ENCODE results near the gene AZU1.

The AZU1 gene

DNA sequence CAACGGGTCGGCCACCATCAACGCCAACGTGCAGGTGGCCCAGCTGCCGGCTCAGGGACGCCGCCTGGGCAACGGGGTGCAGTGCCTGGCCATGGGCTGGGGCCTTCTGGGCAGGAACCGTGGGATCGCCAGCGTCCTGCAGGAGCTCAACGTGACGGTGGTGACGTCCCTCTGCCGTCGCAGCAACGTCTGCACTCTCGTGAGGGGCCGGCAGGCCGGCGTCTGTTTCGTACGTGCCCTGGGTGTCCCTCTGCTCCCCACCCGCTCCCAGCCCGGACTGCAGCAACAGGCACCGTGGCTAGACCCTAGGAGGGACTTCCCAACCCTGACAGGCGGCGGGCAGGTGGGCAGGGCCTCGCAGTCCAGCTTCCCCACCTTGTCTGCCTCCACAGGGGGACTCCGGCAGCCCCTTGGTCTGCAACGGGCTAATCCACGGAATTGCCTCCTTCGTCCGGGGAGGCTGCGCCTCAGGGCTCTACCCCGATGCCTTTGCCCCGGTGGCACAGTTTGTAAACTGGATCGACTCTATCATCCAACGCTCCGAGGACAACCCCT lies 28.0 kb downstream of the AZU1 start:
- no peak for TF ChIP-seq EZH2phosphoT487 (conservative IDR thresholded peaks at IDR 0.05; ENCODE audit: low read length)
- TF ChIP-seq CTCF (IDR thresholded peaks at IDR 0.05; ENCODE audit: insufficient read depth, low read length, poor library complexity, severe bottlenecking) = no peak
- no peaks in the 10 kb centered on the region for H3K27me3 ChIP-seq (ENCODE audit: low read length)
- H2AFZ ChIP-seq (ENCODE audit: low read depth, low read length, severe bottlenecking) = no peak overlapping the region

DNA sequence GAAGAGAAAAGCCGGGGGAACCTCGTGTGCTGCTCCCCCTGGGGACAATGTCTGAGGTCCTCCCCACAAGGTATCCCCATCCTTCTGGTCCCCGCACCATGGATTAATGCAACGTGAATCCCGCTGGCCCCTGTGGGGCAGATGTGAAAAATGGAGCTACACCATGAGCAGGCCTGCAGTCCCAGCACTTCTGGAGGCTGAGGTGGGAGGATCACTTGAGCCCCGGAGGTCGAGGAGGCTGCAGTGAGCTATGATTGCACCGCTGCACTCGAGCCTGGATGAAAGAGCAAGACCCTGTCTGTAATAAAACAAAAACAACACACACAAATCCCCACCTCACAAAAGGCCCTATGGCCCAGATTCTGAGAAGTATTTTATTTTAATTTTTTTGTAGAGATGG lies 30.6 kb downstream of the AZU1 start:
- no peak overlapping the region for H3K9ac ChIP-seq (ENCODE audit: low read length)
- no peak overlapping the region for H3K4me3 ChIP-seq (ENCODE audit: insufficient read depth, low read length, poor library complexity, severe bottlenecking)
- H2AFZ ChIP-seq (ENCODE audit: low read depth, low read length, severe bottlenecking) = no peak overlapping the region
- H4K20me1 ChIP-seq (ENCODE audit: low read depth, low read length) = no peaks in the 10 kb centered on the region
- no peak overlapping the region for H3K4me2 ChIP-seq (ENCODE audit: low read depth, low read length, poor library complexity, severe bottlenecking)
- no peaks in the 10 kb centered on the region for H3K9me3 ChIP-seq (ENCODE audit: insufficient read depth, low read length)
- TF ChIP-seq CTCF (IDR thresholded peaks at IDR 0.05; ENCODE audit: insufficient read depth, low read length, poor library complexity, severe bottlenecking) = no peak
- TF ChIP-seq EZH2phosphoT487 (conservative IDR thresholded peaks at IDR 0.05; ENCODE audit: low read length) = no peak
- no peaks in the 10 kb centered on the region for H3K36me3 ChIP-seq (ENCODE audit: low read length)
- no peaks in the 10 kb centered on the region for H3K27me3 ChIP-seq (ENCODE audit: low read length)
- no peaks in the 10 kb centered on the region for H3K9me2 ChIP-seq (replicated peaks; ENCODE audit: insufficient read depth, low read length)
- no peaks in the 10 kb centered on the region for H3K79me2 ChIP-seq (ENCODE audit: insufficient read depth, low read length)
- H3K27ac ChIP-seq (ENCODE audit: low read depth, low read length) = no peak overlapping the region
- H3F3A ChIP-seq (ENCODE audit: insufficient read depth) = no peaks in the 10 kb centered on the region

More for the DNA sequence above, 28.0 kb downstream of the AZU1 start:
- Histone ChIP-seq H3K9ac (ENCODE audit: low read length) (no peak overlapping the region), H3K79me2 (ENCODE audit: insufficient read depth, low read length) (no peaks in the 10 kb centered on the region), H3K27ac (ENCODE audit: low read depth, low read length) (no peak overlapping the region), H3K9me2 (replicated peaks; ENCODE audit: insufficient read depth, low read length) (no peaks in the 10 kb centered on the region), H3K4me3 (ENCODE audit: insufficient read depth, low read length, poor library complexity, severe bottlenecking) (no peak overlapping the region), H3F3A (ENCODE audit: insufficient read depth) (no peaks in the 10 kb centered on the region), H3K4me2 (ENCODE audit: low read depth, low read length, poor library complexity, severe bottlenecking) (no peak overlapping the region), H3K36me3 (ENCODE audit: low read length) (no peaks in the 10 kb centered on the region), H4K20me1 (ENCODE audit: low read depth, low read length) (no peaks in the 10 kb centered on the region), H3K9me3 (ENCODE audit: insufficient read depth, low read length) (no peaks in the 10 kb centered on the region)

- H3K27ac ChIP-seq (ENCODE audit: low read depth, low read length) = no peak within 1 kb of the TSS
- no peaks in the 10 kb centered on the region for H3K9me2 ChIP-seq (replicated peaks; ENCODE audit: insufficient read depth, low read length)
- H3K4me2 ChIP-seq (ENCODE audit: low read depth, low read length, poor library complexity, severe bottlenecking) = no peak within 1 kb of the TSS
- TF ChIP-seq EZH2phosphoT487 (conservative IDR thresholded peaks at IDR 0.05; ENCODE audit: low read length) = no peak
- H3K4me3 ChIP-seq (ENCODE audit: insufficient read depth, low read length, poor library complexity, severe bottlenecking) = no peak within 1 kb of the TSS
- H3K9me3 ChIP-seq (ENCODE audit: insufficient read depth, low read length) = no peaks in the 10 kb centered on the region
- H3K9ac ChIP-seq (ENCODE audit: low read length) = no peak within 1 kb of the TSS
- H3K79me2 ChIP-seq (ENCODE audit: insufficient read depth, low read length) = no peaks in the 10 kb centered on the region
- no peaks in the 10 kb centered on the region for H3F3A ChIP-seq (ENCODE audit: insufficient read depth)
- no peaks in the 10 kb centered on the region for H3K36me3 ChIP-seq (ENCODE audit: low read length)
- no peaks in the 10 kb centered on the region for H4K20me1 ChIP-seq (ENCODE audit: low read depth, low read length)
- no peaks in the 10 kb centered on the region for H3K27me3 ChIP-seq (ENCODE audit: low read length)
- no peak within 1 kb of the TSS for H2AFZ ChIP-seq (ENCODE audit: low read depth, low read length, severe bottlenecking)
These were observed 31.5 kb downstream of the AZU1 start, which contains the start of gene CFD for GRCh38 chr19:858868-859843. Gene CFD, plus strand, starts transcription at chr19:859664. Its CDS starts 26 bp downstream, at chr19:859690.
